ENCODE data around the gene CBFA2T3.
A peak's percentile ranks its signal among the peaks of the same experiment; 100 is the strongest.

Gene CBFA2T3

DNA sequence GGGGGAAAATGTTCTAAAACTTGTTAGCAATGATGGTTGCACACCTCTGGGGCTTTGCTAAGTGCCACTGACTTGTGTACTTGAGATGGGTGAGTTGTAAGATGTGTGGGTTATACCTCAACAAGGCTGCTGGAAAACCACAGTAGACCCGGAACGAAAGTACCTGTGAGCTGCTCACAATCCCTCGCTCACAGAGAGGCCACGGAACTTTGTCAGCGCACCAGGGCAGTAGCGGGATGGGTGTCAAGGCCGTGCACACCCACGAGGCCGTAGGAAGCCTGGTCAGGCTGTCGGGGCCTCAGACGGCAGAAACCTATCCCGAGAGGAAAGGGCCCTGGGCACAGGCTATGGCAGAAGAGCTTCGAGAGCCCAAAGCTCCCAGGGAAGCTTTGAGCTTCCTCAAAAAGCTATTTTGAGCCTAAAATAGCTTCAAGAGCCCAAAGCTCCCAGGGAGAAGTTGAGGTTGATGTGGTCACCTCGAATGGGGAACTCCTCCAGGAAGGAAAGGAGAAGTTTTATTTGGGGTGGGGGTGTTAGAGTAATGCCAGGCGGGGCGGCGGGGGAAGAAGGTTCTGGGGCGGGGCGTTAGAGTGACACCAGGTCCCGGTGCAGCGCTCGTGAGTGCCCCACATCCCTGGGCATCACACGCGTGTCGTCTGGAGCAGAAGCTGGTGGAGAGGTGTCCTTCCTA is 19.0 kb downstream of the CBFA2T3 start:
- DNase-seq, result no peak

DNA sequence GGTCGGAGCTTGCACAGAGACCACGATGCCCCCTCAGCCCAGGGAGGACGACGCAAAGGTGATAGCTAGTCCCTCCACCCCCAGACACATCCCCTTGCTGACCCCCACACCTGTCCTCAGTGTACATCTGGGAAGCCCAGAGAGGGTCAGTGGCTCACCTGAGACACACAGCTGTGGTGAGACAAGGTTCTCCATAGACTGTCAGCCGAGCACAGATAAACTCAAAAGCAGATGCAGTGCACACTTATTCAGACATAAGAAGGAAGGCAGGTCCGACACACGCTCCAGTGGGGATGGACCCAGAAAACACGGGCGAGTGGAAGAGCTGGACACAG is 19.6 kb downstream of the CBFA2T3 start:
- no peak for DNase-seq

DNA sequence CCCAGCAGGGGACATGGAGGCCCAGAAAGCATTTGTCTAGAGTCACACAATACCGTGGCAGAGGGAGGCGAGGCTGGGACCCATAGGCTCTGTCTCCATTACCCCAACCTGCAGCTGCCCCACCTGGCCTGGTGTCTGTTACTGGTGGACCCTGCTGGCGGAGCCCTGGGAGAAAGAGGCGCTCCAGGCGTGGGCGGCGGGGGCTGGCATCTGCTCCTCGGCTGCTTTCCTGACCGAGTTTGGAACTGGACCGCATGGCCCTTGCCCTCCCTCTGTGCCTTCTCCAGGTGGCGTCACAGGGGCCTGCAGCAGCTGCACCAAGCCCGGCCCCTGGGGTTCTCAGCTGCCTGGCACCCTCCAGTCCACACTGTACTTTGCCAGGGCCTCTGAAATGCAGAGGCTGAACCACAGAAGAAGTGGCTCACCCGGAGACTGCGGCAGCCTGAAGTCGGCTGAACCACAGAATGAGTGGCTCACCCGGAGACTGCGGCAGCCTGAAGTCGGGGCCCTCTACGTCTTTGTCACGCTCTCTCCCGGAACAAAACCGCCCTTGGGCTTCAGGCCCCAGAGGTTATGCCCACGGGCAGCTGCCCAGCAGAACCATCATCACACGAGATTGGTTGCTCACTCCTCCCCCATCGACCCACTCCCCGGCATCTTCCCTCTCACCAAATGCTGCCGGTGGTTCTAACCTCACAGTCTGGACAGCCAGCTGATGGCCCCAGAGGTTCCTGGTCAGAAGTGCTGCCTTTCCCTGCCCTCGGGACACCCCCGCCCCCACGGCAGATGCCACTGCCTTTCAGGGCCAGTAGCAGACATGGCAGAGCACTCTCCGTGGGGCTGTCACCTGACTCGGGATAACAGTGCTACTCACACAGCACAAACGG is 20.2 kb downstream of the CBFA2T3 start:
- DNase-seq, result no peak

DNA sequence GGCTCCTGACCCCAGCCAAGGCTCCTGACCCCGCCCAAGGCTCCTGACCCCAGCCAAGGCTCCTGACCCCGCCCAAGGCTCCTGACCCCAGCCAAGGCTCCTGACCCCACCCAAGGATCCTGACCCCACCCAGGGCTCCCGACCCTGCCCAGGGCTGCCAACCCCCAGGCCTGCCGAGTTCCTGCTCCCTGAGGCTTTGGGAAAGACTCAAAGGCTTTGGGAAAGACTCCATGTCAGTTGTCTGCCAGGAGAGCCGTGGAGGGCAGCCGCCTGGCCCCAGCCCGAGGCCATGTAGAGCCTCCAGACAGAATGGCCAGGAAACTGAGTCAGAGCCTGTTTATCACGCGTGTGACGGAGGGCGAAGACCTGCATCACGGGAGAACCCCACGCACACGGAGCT is 21.1 kb downstream of the CBFA2T3 start:
- DNase-seq, result no peak

DNA sequence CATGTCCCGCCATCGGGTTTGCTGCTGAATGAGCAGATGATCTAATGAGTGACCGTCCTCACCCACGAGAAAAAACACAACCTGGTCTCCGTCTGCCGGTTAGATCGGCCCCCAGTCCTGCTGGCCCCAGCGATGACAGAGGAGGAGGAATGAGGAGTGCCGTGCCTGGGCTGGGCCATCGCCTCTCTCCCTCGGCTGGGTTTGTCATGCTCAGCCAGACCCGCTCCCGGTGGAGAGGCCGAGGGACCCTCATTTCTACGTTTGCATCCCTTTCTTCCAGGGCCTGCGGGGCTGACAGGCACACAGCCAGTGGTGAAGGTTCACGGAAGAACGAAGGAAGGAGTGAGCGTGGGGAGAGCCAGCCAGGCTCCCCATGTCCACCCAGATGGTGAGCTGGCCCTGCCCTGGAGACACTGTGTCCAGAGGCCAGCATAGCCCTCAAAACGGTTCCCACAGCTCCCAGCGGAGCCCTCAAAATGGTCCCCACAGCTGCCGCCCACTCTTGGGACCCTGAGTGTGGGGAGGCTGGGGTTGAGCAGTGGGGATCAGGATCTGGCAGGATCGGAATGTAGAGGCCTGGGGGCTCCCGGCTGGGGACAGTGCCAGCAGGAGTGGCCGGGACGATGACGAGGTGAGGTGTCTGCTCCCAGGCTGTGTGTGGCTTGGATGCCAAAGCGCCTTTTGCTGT is 23.9 kb downstream of the CBFA2T3 start:
- DNase-seq, result no peak

DNA sequence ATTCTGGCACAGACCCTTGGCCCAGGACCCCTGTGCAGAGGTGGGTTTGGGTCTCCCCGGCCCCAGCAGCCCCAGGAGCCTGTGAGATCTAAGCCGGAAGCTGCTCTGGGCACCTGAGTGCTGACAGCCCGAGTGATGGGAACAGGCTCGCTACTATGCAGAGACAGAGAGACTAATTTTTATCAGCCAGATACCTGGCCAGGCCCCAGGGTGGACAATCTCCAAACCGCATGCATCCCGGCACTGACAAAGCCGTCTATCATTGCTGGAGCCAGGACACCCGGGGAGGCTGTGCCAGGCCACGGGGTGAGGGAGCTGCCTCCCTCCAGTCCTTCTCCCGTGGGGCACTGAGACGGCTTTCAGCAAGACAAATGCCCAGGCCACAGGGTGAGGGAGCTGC is 25.0 kb downstream of the CBFA2T3 start:
- no peak for DNase-seq

DNA sequence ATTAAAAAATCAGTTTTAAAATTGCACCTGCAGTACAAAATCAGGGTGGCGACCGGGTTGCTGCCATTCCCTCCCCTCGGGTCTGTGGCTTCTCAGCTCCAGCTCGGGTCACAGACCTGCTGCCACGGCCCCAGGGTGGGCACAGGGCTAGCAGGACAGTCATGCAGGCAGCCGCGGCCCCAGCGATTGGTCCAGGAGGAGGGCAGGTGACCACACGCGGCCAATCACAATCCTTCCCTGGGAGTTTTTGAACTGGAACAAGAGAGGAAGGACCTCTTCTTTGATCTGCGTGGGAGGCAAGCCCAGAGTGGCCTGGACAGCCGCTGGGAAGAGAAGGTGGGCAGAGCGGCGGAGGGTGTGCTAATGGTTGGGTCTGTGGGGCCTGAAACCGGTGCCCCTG is 25.5 kb downstream of the CBFA2T3 start:
- DNase-seq, result no peak

DNA sequence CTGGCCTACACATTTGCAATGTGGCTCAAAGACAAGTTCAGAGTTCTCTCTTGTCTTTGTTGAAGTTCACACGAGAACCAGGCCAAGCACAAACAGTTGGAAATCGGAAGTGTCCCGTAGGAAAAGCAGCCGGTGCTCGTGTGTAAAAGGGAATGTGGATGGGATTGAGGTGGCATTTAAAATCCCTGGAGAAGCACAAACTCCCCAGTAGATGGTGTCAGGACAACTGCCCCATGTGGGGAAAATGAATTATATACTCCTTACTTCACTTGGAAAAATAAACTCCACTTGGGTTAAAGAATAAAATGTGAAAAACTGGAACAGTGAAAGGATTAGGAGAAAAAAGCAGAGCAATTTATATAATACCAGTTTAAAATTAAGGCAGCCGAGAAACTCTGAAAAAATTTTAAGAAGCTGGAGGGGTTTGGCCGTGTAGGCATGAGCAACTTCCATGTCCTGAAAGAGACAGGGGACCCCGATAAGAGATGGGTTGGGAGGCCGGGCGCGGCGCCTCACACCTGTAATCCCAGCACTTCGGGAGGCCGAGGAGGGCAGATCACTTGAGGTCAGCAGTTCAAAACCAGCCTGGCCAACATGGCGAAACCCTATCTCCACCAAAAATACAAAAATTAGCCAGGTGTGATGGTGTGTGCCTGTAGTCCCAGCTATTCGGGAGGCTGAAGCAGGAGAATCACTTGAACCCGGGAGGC is 28.1 kb downstream of the CBFA2T3 start:
- no peak for DNase-seq

DNA sequence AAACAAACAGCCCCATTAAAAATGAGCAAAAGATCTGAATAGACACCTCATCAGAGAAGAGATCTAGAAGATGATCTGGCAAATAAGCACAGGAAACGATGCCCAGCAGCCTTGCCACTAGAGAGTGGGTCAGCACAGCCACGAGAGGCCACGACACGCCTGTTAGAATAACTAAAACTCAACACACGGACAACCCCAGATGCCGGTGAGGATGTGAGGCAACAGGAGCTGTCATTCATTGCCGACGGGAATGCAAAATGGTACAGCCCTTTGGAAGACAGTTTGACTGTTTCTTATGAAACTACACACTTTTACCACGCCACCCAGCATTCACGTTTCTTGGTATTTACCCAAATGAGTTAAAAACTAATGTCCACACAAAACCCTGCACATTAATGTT is 31.5 kb downstream of the CBFA2T3 start:
- DNase-seq, result no peak

DNA sequence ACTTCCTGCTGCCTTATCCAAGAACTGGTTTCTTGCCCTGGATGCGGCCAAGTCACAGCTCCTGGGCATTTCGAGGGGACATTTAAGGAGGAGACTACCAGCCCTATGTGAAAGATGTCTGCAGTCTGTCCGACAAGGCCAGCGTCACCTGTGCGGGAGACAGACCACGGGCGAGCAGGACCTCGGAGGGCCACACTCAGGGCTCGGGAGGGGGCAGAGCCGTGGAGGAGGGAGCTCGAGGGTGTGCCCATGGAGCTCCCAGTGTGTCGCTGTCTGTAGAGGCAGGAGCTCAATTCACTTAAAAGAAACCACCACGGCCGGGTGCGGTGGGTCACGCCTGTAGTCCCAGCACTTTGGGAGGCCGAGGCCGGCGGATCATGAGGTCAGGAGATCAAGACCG is 33.3 kb downstream of the CBFA2T3 start:
- no peak for DNase-seq

DNA sequence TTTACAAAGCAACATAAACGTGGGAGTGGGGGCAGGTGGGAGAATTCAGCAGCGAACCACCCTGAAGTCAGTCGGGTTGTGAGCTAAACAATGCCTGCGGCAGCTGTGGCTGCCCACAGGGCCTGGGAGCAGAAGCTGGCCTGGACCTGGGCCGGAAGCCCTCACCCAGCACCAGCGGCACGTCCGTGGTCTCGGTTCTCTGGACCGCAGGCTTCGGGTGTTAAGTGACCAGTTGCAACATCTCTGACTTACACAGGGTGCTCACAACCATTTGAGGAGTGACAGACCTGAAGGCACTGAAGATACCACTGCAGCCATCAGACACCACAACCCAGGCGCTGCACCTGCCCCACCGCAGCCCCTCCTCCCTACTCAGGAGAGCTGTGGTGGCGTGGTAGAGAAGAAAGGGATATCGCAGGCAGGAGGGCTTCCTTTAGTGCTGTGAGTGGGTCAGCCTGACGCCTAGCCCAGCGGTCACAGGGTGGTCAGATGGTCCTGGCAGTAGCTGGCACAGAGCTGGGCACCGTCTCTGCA is 33.8 kb downstream of the CBFA2T3 start:
- DNase-seq, result no peak

DNA sequence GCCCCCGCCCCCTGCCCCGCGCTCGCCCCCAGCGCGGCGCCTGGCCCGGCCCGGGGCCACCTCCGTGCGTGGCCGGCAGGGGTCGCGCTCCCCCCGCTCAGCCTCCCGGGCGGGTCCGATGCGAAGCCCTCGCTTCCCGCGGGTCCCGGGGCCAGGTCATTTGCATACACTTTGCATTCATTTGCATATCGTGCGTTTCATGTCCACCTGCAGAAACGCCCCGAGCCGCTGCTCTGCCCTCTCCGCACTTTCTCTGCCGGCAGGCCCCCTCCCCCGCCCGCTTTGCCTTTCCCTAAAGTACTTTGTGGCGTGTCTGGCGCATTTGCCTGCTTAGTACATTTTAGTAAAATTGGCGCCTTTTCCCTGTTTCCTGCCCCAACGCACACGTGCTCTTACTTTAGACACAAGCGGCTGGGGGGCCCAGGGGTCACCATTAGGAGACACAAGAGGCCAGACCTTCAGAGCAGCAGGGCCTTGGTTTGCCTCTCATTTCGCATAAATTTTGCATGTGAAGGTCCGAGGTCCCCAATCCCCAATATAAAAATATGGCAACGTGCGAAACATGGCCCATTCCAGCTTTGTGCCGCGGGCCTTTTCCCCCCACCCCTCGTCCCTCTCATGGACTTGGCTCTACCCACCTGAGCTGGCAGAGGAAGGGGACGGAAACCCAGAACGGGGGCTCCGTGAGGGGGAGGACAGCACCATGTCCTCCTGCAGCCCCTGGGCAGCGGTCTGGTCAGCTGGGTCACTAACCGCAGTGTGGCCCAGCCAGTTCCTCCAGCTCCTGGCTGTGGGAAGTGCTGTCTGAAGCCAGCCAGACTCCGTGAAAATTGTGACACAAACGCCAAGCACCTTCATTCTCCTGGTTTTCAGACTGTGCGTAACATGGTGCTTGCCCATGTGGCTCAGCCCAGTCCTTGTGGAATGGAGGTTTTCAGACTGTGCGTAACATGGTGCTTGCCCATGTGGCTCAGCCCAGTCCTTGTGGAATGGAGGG is 34.8 kb downstream of the CBFA2T3 start:
- peak; percentile 85 for DNase-seq

DNA sequence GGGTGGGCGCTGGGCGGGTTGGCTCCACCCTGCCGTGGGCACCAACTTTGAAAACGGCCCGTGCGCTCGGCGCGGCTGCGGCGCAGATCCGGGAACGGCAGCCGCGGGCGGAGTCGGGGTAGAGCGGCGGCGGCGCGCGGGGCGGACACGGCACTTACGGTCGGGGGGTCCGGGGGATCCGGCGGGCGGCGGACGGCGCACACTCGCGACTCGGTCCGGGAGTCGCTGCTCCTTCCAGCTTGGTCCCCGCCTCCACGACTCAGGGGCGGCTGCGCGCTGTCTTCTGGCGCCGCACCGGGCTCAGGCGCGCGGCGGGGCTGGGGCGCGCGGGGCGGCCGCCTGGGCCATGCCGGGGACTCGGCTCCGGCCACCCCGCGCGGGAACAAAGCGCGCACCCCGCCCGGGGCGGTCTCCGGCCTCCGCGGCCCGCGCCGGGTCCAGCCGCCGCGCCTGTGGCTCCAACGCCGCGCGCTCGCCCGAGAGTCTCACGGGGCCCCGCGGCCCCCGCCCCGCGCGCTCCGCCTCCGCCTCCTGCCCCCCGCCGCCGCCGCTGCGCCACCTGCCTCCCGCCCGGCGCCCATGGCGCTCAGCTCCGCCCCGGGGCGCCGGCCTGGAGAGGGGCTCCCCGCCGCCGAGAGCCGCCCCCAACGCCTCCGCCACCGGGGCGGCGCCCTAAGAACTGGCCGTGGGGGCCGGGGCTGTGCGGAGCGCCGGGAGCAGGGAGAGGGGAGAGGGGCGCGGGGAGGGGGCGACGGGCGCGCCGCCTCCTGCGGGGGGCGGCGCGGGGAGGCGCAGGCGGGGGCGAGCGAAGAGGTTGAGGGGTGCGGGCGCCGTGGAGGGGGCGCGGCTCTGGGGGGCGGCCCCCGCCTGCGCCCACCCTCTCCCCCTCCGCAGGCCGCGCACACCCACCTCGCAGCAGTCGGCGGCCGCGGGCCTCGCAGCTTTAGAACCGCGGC is 35.9 kb downstream of the CBFA2T3 start:
- DNase-seq, result no peak

DNA sequence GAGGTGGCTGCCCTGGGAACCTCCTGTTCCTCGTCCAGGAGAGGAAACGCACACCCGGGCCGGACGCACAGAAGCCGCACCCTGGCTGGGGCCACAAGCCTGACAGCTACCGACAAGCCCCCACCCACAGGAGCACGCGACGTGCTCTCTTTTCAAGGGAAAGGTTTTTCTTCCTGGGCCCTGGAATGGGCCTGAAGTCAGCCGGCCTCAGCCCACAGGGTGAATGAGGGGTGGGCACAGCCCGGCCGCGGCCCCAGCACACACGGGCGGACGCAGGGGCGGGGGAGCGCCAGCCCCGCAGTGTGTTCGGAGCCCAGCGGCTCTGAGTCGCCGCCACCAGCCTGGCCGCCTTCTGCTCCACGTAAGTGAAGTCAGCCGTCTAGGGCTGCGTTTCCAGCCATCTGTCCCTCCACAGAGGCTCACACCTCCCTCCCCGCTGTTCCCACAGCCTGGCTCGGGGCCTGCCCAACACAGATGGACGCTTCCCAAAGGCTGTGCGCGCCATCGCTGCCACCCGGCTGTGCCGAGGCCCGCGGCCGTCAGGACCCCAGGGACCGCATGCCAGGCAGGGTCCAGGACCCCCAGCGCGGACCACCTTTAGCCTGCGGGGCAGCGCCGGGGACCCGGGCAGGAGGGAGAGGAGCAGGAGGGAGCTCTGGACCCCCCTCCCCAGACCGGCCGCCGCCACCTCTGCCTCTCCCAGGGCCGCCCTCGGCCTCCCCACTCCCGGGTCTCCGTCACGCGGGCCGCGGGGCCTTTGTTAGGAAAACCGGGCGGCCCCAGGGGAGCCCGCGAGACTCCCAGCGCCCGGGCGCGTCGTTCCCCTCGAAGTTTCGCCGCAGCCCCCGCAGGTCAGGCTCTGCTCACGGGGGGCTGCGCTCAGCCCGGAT is 36.8 kb downstream of the CBFA2T3 start:
- DNase-seq, result peak; percentile 67

DNA sequence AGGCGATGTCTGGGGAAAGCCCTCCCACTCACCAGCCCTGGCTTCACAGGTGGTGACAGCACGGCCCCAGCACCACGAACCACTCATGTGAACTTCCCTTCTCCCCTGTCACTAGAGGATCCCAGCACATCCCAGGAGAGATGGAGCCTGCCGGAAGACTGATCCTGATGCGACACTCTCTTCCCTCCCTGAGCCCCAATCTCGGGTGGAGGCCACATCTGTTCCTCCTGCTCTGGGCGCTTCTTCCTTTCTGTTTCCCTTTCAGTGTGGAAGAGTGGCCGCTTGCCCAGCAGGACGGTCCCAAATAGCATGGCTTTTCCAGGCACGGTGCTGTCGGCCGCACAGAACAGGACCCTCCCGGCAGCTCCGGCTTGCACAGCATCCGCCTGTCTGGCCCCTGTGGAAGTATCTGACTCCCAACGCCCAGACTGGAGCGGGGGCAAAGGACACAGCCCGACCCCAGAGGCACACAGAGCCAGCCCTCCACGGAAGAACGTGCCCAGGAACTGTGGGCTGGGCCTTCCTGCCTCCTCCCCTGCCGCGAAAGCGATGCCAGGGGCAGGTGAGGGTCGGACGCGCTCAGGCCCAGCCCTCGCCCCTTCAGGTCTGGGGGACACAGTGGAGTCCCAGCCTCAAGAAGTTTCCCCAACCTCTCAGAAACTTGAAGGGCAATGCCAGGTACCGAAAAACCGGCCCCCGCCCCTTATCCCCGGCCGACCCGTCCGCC is 37.6 kb downstream of the CBFA2T3 start:
- DNase-seq, result no peak

DNA sequence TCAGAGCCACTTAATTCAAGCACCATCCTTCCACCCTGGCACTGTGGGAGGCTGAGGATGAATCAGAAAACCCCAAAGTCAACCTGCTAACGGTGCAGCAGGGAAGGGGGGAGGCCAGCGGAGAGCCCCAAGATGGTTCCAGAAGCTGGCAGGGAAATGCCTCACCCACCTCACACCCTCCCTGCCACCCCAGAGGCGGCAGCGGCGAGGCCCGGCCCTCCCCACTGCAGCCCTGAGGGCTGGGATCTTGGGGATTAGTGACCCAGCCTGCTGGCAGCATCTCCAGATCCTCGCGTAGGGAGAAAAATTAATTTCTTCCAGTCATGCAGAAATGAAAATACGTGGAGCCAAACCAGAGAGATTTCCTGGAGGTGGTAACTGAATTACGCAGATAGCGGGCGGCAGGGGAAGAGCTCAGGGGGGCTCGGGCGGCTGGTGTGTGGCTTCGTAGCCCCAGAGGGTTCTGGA is 38.2 kb downstream of the CBFA2T3 start:
- no peak for DNase-seq

DNA sequence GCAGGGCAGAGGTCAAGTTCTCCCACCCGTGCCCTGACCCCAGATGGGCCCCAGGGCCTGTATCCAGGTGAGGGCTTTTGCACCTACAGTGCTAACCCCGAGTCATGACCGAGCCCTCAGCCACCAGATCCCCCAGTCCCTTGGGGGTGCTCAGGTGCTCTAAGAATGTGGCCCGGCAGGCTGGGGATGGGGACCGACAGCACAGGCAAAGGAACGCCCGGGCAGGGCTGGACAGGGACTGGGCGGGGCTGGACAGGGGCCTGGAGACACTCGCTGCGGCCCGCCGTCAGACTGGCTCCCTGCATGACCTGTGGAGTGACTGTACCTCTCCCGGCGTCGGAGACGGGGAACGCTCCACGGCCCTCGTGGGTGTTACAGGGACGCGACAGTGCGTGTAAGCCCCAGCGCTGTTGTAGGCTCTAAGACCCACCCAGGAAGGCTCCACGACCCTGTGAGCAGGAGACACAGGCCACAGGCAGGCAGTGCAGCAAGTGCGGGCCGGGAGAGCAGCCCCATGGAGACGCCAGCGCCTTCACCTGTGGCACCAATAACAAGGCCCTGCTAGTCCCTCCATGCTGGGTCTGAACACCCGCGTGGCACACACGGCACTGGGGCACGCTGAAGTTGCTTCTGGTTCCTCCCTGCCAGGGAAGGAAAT is 38.8 kb downstream of the CBFA2T3 start:
- DNase-seq, result no peak

DNA sequence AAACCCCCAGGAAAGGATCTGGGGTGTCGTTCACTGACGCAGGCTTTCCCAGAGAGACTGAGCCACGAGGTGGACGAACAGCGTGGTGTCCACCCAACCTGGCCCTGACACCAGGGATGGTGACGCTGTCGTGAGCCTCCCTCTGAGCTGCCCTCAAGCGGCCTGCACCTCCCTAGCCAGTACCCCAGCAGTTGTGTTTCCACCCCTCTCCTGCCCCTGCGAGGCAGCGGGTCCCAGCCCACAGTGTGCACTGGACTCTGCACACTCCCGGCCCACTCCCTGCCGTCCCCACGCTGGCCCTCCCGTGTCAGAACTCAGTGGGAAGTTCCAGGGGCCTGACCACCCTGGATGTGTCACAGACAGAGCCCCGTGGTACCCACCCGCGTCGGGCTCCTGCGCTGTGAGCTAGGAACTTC is 39.8 kb downstream of the CBFA2T3 start:
- DNase-seq, result no peak

Measured in activated CD8-positive, alpha-beta memory T cell treated with anti-CD3 and anti-CD28 coated beads for 24 hours (primary cell).